Stimulated activated CD4-positive, alpha-beta T cell treated with anti-CD3 and anti-CD28 coated beads, Interleukin-2, amount 100 ng/mL, for 48 hours (primary cell): ENCODE results near the gene BACE1-AS.

Experiments
- DNase-seq, 2 donors: peaks; one replicate each; pipeline ENCODE4 v3.0.0-alpha.2; 2020

Gene BACE1-AS

GRCh38 chr11:117327567-117328374 is 36.6 kb downstream of the BACE1-AS start, which contains the start of gene CEP164:
TSS of gene CEP164 (plus strand) at chr11:117327854. CDS start at chr11:117338587, 10,733 bp downstream.
- DNase-seq, result peak; percentile 85 to 88

GRCh38 chr11:117328375-117329010 is 37.3 kb downstream of the BACE1-AS start:
- no peak for DNase-seq

GRCh38 chr11:117332843-117333242 is 41.7 kb downstream of the BACE1-AS start:
- DNase-seq, result no peak

- no peak for DNase-seq
These were observed 42.8 kb downstream of the BACE1-AS start for GRCh38 chr11:117333917-117334316.

GRCh38 chr11:117334896-117335295 is 43.8 kb downstream of the BACE1-AS start:
- no peak for DNase-seq

- no peak for DNase-seq
These were observed 44.3 kb downstream of the BACE1-AS start for GRCh38 chr11:117335399-117335798.

GRCh38 chr11:117337076-117337475 is 45.9 kb downstream of the BACE1-AS start:
- DNase-seq, result no peak
